ENCODE data around the gene FGF10.

The FGF10 gene

DNA sequence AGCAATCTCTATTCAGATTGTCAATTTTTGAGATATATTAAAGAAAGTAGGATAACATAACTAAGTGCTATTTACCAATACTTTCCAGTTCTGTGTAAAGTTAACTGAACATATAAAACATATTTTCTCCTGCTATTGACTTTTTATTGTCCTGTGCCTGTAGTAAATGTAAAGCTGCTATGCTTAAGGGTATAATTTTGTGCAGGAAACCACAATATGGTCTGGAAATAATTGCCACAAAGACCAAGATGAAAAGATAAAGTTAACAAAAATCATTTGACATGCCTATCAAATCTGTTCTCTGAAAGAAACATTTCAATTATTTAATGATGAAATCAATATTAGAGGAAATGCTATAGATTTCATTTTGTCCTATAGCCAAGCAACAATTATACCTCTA lies 121.3 kb downstream of the FGF10 start:
- Histone ChIP-seq H3K27me3 (ENCODE audit: insufficient read depth, low read depth, severe bottlenecking) (peaks cover 60% of the 10 kb centered on the region), H3K9me3 (ENCODE audit: severe bottlenecking) (no peaks in the 10 kb centered on the region), H3K27ac (no peak overlapping the region), H3K36me3 (no peaks in the 10 kb centered on the region), H3K4me3 (ENCODE audit: low read depth, low read length) (no peak overlapping the region)
- no peak for TF ChIP-seq CTCF (IDR thresholded peaks at IDR 0.05; ENCODE audit: low read depth, low read length)
- DNase-seq = no peak

GRCh38 chr5:44266882-44267576 lies 122.2 kb downstream of the FGF10 start:
- H3K27me3 ChIP-seq (ENCODE audit: insufficient read depth, low read depth, severe bottlenecking) = peaks cover 60% of the 10 kb centered on the region
- H3K27ac ChIP-seq = no peak overlapping the region
- TF ChIP-seq CTCF (IDR thresholded peaks at IDR 0.05; ENCODE audit: low read depth, low read length) = no peak
- no peak overlapping the region for H3K4me3 ChIP-seq (ENCODE audit: low read depth, low read length)
- H3K9me3 ChIP-seq (ENCODE audit: severe bottlenecking) = no peaks in the 10 kb centered on the region
- H3K36me3 ChIP-seq = no peaks in the 10 kb centered on the region
- no peak for DNase-seq

GRCh38 chr5:44265713-44266112 lies 123.5 kb downstream of the FGF10 start:
- Histone ChIP-seq H3K9me3 (ENCODE audit: severe bottlenecking) (no peaks in the 10 kb centered on the region), H3K4me3 (ENCODE audit: low read depth, low read length) (no peak overlapping the region), H3K27ac (no peak overlapping the region), H3K36me3 (no peaks in the 10 kb centered on the region), H3K27me3 (ENCODE audit: insufficient read depth, low read depth, severe bottlenecking) (peaks cover 62% of the 10 kb centered on the region)
- DNase-seq = no peak
- no peak for TF ChIP-seq CTCF (IDR thresholded peaks at IDR 0.05; ENCODE audit: low read depth, low read length)

DNA sequence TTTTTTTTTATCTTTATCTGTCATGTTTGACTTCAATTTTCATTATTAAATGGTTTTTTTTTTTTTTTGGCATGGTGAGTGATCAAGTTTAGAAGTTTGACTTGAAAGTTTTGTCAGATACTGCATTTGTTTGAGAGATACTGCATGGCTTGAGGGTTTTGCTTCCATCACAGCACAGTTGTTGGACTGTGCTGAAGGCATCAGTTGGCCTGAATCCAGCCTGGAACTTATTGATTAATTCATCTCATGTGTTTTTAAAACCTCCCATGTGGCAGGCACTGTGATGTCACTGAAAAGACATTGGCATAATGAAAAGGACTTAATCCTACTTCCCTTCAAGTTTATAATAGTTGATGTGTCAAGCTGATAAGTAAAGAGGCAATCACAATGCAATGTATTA lies 128.4 kb downstream of the FGF10 start:
- Histone ChIP-seq H3K36me3 (no peaks in the 10 kb centered on the region), H3K27me3 (ENCODE audit: insufficient read depth, low read depth, severe bottlenecking) (peaks cover 58% of the 10 kb centered on the region), H3K27ac (no peak overlapping the region), H3K4me3 (ENCODE audit: low read depth, low read length) (no peak overlapping the region), H3K9me3 (ENCODE audit: severe bottlenecking) (no peaks in the 10 kb centered on the region)
- no peak for TF ChIP-seq CTCF (IDR thresholded peaks at IDR 0.05; ENCODE audit: low read depth, low read length)
- DNase-seq = no peak

DNA sequence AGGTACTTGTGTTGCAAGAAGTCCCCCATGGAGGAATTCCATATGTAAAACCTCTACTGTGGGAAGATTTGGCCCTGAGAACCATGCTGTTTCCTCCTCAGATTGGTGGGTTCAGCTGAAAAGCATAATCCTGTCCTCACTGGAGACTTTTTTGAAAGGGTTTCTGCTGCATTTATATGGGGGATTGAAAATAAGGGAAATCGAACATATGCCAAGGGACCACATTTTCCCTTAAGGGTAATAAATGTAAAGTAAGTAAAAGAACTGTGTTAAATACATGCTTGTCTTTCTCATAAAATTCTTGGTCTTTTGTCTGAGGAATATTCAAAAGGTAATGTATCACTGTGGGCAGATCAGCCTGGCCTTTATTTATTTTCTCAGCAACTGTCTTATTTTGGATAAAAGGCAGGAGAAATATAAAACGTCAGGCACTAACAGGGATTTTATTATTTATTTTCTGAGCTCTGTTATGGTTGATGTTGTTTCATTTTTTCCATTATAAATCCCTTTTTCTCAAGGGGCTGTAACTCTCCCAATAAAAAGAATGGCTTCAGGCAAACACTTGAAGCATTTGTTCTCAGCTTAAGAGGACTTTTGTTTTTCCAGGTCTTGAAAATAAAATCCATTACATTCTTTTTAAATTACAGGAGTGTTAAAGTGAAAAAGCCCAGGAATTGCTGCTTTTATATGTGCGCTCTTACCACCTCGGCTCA lies 131.4 kb downstream of the FGF10 start:
- no peaks in the 10 kb centered on the region for H3K36me3 ChIP-seq
- DNase-seq = no peak
- H3K27me3 ChIP-seq (ENCODE audit: insufficient read depth, low read depth, severe bottlenecking) = peaks cover 49% of the 10 kb centered on the region
- H3K4me3 ChIP-seq (ENCODE audit: low read depth, low read length) = no peak overlapping the region
- H3K9me3 ChIP-seq (ENCODE audit: severe bottlenecking) = no peaks in the 10 kb centered on the region
- H3K27ac ChIP-seq = no peak overlapping the region
- TF ChIP-seq CTCF (IDR thresholded peaks at IDR 0.05; ENCODE audit: low read depth, low read length) = no peak
